HCT116 (cell line): ENCODE measurements around the gene MINDY3. TPM values are rescaled to one million over a fixed set of nuclear protein-coding genes. Genes with fewer than 3 reads are reported as not detected.

ENCODE experiments used
- ATAC-seq: fragments of 200-7000 bp; cut with Tn5 transposase; 2 replicates; pipeline ENCODE4 v1.9.1; 2020; ENCODE audit warnings: mild to moderate bottlenecking, moderate library complexity
- BruUV-seq: library from RNA; stranded (reverse); fragments of 400-500 nt; replicated peaks from 2 replicates; lab custom pipeline; 2021; lab: Mats Ljungman, UMichigan
- CTCF ChIA-PET: fragments of 300-600 bp; sonication (Branson Sonifier 250); formaldehyde crosslinking; loops from one replicate; lab custom pipeline; 2021; ENCODE audit warnings: antibody characterized with exemption; lab: Charles Lee
- POLR2A ChIA-PET: fragments of 300-600, 350-600 bp; sonication (Branson Sonifier 250); formaldehyde crosslinking; loops from one replicate; lab custom pipeline; 2021; ENCODE audit warnings: antibody characterized with exemption; lab: Charles Lee
- RAD21 ChIA-PET, 2 experiments: fragments of 300-600 bp; sonication (Branson Sonifier 250); formaldehyde crosslinking; loops; one replicate each; lab custom pipeline; 2023; ENCODE audit warnings: low total read pairs in 2 of 2; ENCODE audit not compliant: uncharacterized antibody in 2 of 2, unreplicated experiment in 2 of 2, low non-redundant PET in 1 of 2; lab: Charles Lee
- DNase-seq: peaks from one replicate; pipeline ENCODE4 v3.0.0-alpha.2; 2010; ENCODE audit warnings: low read depth, low spot score
- H2AFZ ChIP-seq: fragments of 200-600 bp; shearing (Covaris generic), sonication (generic); 2 replicates; pipeline ENCODE4 v1.6.1; 2017; ENCODE audit warnings: low read depth, mixed run types, mixed read lengths, antibody characterized with exemption, low read length; ENCODE audit not compliant: poor library complexity, severe bottlenecking
- H3K27ac ChIP-seq: 2 replicates; pipeline ENCODE4 v1.5.1; 2012; ENCODE audit warnings: low read depth, low read length
- H3K27me3 ChIP-seq: fragments of 200-600 bp; sonication (generic); 2 replicates; pipeline ENCODE4 v1.6.1; 2016; ENCODE audit warnings: mixed run types, low read length, mixed read lengths; ENCODE audit not compliant: insufficient read depth
- H3K36me3 ChIP-seq, 2 experiments: fragments of 200-500 bp in 1 of 2; fragments of 200-600 bp in 1 of 2; sonication (Bioruptor generic) in 1 of 2; sonication (generic) in 1 of 2; 2 replicates each; pipeline versions ENCODE4 v1.5.1 to v1.6.1; 2014 to 2016; ENCODE audit warnings: low read length in 2 of 2, inconsistent platforms in 1 of 2, mixed read lengths in 1 of 2, mixed run types in 1 of 2; ENCODE audit not compliant: insufficient read depth in 2 of 2, control insufficient read depth in 1 of 2
- H3K4me1 ChIP-seq, 2 experiments: fragments of 200-600 bp in 1 of 2; sonication (generic) in 1 of 2; 2 replicates each; pipeline versions ENCODE4 v1.5.1 to v1.6.1; 2012 to 2017; ENCODE audit warnings: low read length in 2 of 2, inconsistent platforms in 1 of 2, mild to moderate bottlenecking in 1 of 2, mixed read lengths in 1 of 2, mixed run types in 1 of 2, moderate library complexity in 1 of 2; ENCODE audit not compliant: insufficient read depth in 2 of 2, control insufficient read depth in 1 of 2
- H3K4me2 ChIP-seq: fragments of 200-600 bp; sonication (generic); 2 replicates; pipeline ENCODE4 v1.6.1; 2017; ENCODE audit warnings: mixed run types, low read length, mixed read lengths
- H3K4me3 ChIP-seq, 2 experiments: fragments of 200-600 bp in 1 of 2; sonication (generic) in 1 of 2; replicated peaks in 1 of 2; 2 replicates each; pipeline ENCODE4 v1.5.1; 2011 to 2016; ENCODE audit warnings: low read length in 2 of 2, control low read depth in 1 of 2, low read depth in 1 of 2, mild to moderate bottlenecking in 1 of 2, mixed read lengths in 1 of 2, mixed run types in 1 of 2
- H3K79me2 ChIP-seq: fragments of 200-600 bp; sonication (generic); 2 replicates; pipeline ENCODE4 v1.6.1; 2017; ENCODE audit warnings: mild to moderate bottlenecking, mixed run types, low read length, moderate library complexity, mixed read lengths; ENCODE audit not compliant: insufficient read depth
- H3K9ac ChIP-seq: fragments of 200-600 bp; sonication (generic); 2 replicates; pipeline ENCODE4 v1.6.1; 2016; ENCODE audit warnings: low read length, mixed read lengths
- H3K9me2 ChIP-seq: fragments of 200-600 bp; sonication (generic), shearing (Covaris generic); 2 replicates; pipeline ENCODE4 v1.6.1; 2017; ENCODE audit warnings: mixed run types, mild to moderate bottlenecking, moderate library complexity; ENCODE audit not compliant: insufficient read depth
- H3K9me3 ChIP-seq, 2 experiments: fragments of 200-500 bp in 1 of 2; fragments of 200-600 bp in 1 of 2; sonication (Bioruptor generic) in 1 of 2; sonication (generic) in 1 of 2; 2 replicates each; pipeline ENCODE4 v1.6.1; 2014 to 2017; ENCODE audit warnings: low read length in 2 of 2, mixed read lengths in 2 of 2, inconsistent platforms in 1 of 2, low read depth in 1 of 2, mild to moderate bottlenecking in 1 of 2, mixed run types in 1 of 2, moderate library complexity in 1 of 2; ENCODE audit not compliant: control insufficient read depth in 1 of 2, insufficient read depth in 1 of 2
- H4K20me1 ChIP-seq: fragments of 200-600 bp; sonication (generic), shearing (Covaris generic); 2 replicates; pipeline ENCODE4 v1.6.1; 2017; ENCODE audit warnings: mixed run types, mild to moderate bottlenecking, moderate library complexity; ENCODE audit not compliant: insufficient read depth
- EGR1 ChIP-seq: IDR thresholded peaks from 2 replicates; pipeline ENCODE4 v1.6.1; 2012; ENCODE audit warnings: low read depth
- ELF1 ChIP-seq: IDR thresholded peaks from 2 replicates; pipeline ENCODE4 v1.6.1; 2012; ENCODE audit warnings: low read depth, borderline replicate concordance
- EZH2phosphoT487 ChIP-seq: fragments of 200-600 bp; IDR thresholded peaks from 2 replicates; pipeline ENCODE4 v1.6.1; 2018; ENCODE audit warnings: antibody characterized with exemption, borderline replicate concordance
- JUND ChIP-seq: IDR thresholded peaks from 2 replicates; pipeline ENCODE4 v1.6.1; 2012
- POLR2A ChIP-seq: IDR thresholded peaks from 2 replicates; pipeline ENCODE4 v1.7.0; 2011; ENCODE audit warnings: borderline replicate concordance; ENCODE audit not compliant: insufficient read depth, insufficient read length; ENCODE audit errors: extremely low read depth
- POLR2AphosphoS5 ChIP-seq: IDR thresholded peaks from 2 replicates; pipeline ENCODE4 v1.6.1; 2011; ENCODE audit warnings: mild to moderate bottlenecking, low read depth, low read length, moderate library complexity
- RAD21 ChIP-seq: IDR thresholded peaks from 2 replicates; pipeline ENCODE4 v1.6.1; 2012; ENCODE audit warnings: low read depth, mild to moderate bottlenecking
- SIN3A ChIP-seq: IDR thresholded peaks from 2 replicates; pipeline ENCODE4 v1.6.1; 2012; ENCODE audit warnings: low read depth
- SP1 ChIP-seq: IDR thresholded peaks from 2 replicates; pipeline ENCODE4 v1.6.1; 2012; ENCODE audit warnings: low read depth
- ZFX ChIP-seq: fragments of 450-650 bp; IDR thresholded peaks from 2 replicates; pipeline ENCODE4 v1.6.1; 2017
- intact Hi-C: fragments of 100-400 bp; cut with micrococcal nuclease; formaldehyde crosslinking; loops from 2 replicates; pipeline ENCODE4 v1.10.0; 2022
- total RNA-seq: library from RNA; stranded (reverse); gene quantifications from one replicate; pipeline ENCODE4 v1.2.1, GENCODE V29; 2021; ENCODE audit not compliant: unreplicated experiment
- TF ChIP-seq, protein P1 (sequence below), 3 experiments: fragments of 200-600 bp in 1 of 3; sonication (generic) in 1 of 3; IDR thresholded peaks in 2 of 3; conservative IDR thresholded peaks in 1 of 3; 2 replicates each; pipeline ENCODE4 v1.5.1; 2012 to 2017; ENCODE audit warnings: low read depth in 2 of 3, low read length in 2 of 3, antibody characterized with exemption in 1 of 3, borderline replicate concordance in 1 of 3, control low read depth in 1 of 3, mild to moderate bottlenecking in 1 of 3, mixed read lengths in 1 of 3, mixed run types in 1 of 3, moderate library complexity in 1 of 3; ENCODE audit not compliant: insufficient read depth in 1 of 3

Gene MINDY3
- total RNA-seq, 1 experiment from 2014 or later = 15.5 TPM

DNA sequence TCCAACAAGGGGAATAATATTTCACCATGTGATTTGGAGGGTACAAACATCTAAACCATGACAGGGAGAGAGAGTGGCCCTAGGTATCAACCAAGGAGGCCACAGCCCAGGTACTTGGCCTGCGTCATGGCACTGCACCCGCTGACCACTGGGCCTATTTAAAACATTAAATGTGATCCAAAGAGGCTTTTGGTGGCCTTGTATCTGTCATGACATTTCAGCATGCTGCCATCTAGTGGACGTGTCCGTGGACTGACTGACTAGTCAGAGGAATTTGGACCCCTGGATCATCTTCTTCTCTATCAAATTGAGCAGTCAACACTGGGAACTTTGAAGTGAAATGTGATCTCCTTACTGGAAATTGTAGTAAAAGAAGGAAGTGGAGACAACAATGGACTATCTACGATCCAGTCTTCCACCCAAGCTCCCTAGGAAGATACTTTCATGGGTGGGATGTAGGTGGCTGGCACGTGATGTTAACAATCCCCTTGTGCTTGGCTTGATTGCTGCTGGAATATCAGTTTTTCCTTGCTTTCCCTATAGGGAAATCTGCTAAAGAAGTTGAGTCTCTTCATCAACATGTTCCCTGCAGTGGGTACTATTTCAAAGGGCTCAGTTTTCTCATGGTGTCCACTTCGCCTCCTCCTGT is 116.0 kb downstream of the MINDY3 start:
- Histone ChIP-seq H3K9me2 (no peaks in the 10 kb centered on the region), H3K27ac (no peak overlapping the region), H3K36me3 (no peaks in the 10 kb centered on the region), H3K4me1 (peaks cover 0 to 4% of the 10 kb centered on the region in 2 experiments; a peak in 1 of 4 replicates), H3K9ac (no peak overlapping the region), H3K4me2 (no peak overlapping the region), H3K9me3 (no peaks in the 10 kb centered on the region), H3K4me3 (no peak overlapping the region), H4K20me1 (no peaks in the 10 kb centered on the region), H2AFZ (no peak overlapping the region), H3K79me2 (no peaks in the 10 kb centered on the region), H3K27me3 (no peaks in the 10 kb centered on the region; the same call in 1 of the 2 replicates)
- intact Hi-C loops = loop anchor here (2.0 kb wide), 1 partner anchor 310 kb away; no protein-coding TSS in a partner anchor
- peak; percentile 66 for DNase-seq
- CTCF ChIA-PET = no interaction called here
- no peak for TF ChIP-seq EGR1
- TF ChIP-seq ELF1 = no peak
- TF ChIP-seq ZFX = no peak
- TF ChIP-seq EZH2phosphoT487 = no peak
- no peak for TF ChIP-seq POLR2A
- peak; percentile 54 for TF ChIP-seq RAD21
- TF ChIP-seq, protein P1, sequence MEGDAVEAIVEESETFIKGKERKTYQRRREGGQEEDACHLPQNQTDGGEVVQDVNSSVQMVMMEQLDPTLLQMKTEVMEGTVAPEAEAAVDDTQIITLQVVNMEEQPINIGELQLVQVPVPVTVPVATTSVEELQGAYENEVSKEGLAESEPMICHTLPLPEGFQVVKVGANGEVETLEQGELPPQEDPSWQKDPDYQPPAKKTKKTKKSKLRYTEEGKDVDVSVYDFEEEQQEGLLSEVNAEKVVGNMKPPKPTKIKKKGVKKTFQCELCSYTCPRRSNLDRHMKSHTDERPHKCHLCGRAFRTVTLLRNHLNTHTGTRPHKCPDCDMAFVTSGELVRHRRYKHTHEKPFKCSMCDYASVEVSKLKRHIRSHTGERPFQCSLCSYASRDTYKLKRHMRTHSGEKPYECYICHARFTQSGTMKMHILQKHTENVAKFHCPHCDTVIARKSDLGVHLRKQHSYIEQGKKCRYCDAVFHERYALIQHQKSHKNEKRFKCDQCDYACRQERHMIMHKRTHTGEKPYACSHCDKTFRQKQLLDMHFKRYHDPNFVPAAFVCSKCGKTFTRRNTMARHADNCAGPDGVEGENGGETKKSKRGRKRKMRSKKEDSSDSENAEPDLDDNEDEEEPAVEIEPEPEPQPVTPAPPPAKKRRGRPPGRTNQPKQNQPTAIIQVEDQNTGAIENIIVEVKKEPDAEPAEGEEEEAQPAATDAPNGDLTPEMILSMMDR (IDR thresholded peaks at IDR 0.05 in 2 of 3, conservative IDR thresholded peaks at IDR 0.05 in 1 of 3; ENCODE audit: borderline replicate concordance in 1 of 3, insufficient read depth in 1 of 3, low read depth in 2 of 3, low read length in 2 of 3) = peak; percentile 40 to 86 (median 72); a peak in 5 of 6 replicates
- no peak for TF ChIP-seq SP1
- no peak for TF ChIP-seq SIN3A
- TF ChIP-seq POLR2AphosphoS5 = no peak
- no peak for TF ChIP-seq JUND
- ATAC-seq = peak; percentile 91
- BruUV-seq = no TSS peak
- POLR2A ChIA-PET = no interaction called here
- RAD21 ChIA-PET = no interaction called here
